HG02759 (cell line): ENCODE results near the gene CYP27C1.
"Not testable (repeated sequence)": the region's sequence is repeated elsewhere in the genome, so short reads cannot be mapped to it uniquely, and the experiment has no call there.

ENCODE experiments used
- ATAC-seq: cut with Tn5 transposase; IDR thresholded peaks from one replicate; pipeline ENCODE4 v1.9.1; 2021; ENCODE audit warnings: mild to moderate bottlenecking, moderate library complexity; ENCODE audit not compliant: unreplicated experiment

Gene CYP27C1

DNA sequence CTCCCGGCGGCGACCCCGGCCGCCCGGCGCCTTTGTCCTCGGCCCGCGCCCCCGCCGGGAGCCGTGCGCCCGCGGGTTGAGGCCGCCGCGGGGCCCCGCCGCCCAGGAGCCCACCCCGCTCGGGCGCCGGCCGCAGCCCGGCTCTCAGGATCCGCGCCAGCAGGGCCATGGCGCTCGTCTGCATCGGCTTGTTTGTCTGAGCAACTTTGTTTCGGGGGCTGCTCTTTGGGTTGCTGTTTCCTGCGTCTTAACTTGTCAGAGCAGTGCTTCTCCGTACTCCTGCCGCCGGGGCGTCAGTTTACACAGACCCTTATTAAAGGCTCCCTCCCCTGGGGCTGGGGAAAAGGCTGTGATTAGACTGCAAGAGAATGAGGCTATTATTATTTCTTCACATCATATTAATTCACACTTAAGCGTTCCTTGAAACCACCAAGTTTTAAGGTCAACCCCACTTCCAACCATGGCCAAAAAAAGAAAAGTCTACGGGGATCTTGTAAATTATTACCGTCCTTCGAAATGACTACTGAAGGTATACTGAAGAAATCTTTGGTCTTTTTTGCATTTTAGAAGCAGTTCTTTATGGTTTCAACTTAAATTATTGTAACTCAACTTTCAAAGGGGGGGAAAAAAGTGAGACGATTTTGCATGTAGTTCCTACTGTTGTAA is at the start of gene CYP27C1:
Gene CYP27C1 (minus strand): TSS at position 198 of the 666 bp plus-strand sequence. CDS start 29 bp downstream, at position 169.
- no peak for ATAC-seq

DNA sequence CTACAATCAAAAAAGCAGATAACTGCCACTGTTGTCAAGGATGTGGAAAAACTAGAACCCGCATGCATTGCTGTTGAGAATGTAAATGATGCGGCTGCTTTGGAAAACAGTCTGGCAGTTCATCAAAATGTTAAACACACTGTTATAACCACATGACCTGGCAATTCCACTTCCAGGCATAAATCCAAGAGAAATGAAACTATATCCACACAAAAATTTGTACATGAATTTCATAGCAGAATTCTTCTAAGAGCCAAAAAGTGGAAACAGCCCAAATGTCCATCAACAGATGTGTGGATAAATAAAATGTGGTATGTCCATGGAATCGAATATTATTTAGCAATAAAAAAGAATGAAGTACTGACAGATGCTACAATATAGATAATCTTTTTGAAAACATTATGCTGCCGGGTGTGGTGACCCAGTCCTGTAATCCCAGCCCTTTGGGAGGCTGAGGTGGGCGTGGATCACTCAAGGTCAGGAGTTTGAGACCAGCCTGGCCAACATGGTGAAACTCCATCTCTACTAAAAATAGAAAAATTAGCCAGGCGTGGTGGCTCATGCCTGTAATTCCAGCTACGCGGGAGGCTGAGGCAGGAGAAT is 41.8 kb upstream of the CYP27C1 start:
- ATAC-seq, result no peak

- no peak for ATAC-seq
These were observed 39.3 kb upstream of the CYP27C1 start for GRCh38 chr2:127259355-127259754.

- no peak for ATAC-seq
These were observed 36.8 kb upstream of the CYP27C1 start for GRCh38 chr2:127256866-127257265.

DNA sequence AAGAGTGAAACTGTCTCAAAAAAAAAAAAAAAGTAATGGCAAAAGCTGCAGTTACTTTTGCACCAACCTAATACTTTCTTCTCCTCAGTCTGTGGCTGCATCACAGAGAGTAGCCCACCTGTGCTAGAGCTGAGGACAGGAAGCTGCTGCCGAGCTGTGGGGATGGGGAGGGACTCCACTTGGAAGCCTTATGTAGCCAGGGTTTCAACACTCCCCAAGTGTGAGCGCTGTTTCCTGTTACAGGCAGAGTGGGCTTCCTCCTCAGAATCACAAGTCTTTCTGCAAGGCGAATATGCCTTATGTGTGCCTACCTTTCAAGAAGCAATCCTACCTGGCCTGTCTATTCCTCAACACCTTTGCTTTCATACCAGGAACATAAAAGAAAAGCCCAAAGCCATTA is 36.3 kb upstream of the CYP27C1 start:
- ATAC-seq, result no peak

GRCh38 chr2:127255721-127256120 is 35.6 kb upstream of the CYP27C1 start:
- no peak for ATAC-seq

DNA sequence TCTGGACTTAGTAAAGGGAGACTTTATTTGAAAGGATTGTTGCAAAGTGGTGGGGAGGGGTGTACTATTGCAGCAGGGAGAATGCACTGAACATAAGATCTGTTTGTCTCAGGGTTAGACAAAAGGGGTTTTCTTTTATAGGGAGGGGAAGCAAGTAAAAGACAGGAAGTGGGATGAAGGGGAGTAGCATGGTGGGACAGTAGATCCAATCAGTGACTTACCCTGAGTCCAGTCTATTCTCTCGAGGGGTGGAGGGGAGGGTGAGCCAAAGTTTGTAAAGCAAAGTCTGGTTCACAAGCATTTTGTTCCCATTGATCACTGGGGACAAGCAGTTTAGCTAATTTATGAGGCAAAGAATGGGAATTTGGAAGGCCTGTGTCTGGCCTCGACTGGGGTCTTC is 35.0 kb upstream of the CYP27C1 start:
- ATAC-seq, result no peak

- ATAC-seq, result no peak
These were observed 34.4 kb upstream of the CYP27C1 start for GRCh38 chr2:127254386-127254981.

DNA sequence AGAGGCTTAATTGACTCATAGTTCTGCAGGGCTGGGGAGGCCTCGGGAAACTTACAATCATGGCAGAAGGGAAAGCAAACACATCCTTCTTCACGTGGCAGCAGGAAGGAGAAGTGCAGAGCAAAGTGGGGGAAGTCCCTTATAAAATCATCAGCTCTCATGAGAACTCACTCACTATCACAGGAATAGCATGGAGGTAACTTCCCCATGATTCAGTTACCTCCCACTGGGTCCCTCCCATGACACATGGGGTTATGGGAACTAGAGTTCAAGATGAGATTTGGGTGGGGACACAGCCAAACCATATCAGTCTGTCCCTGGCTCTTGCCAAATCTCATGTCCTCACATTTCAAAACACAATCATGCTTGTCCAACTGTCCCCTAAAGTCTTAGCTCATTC is 21.1 kb upstream of the CYP27C1 start:
- ATAC-seq, result not testable (repeated sequence)

DNA sequence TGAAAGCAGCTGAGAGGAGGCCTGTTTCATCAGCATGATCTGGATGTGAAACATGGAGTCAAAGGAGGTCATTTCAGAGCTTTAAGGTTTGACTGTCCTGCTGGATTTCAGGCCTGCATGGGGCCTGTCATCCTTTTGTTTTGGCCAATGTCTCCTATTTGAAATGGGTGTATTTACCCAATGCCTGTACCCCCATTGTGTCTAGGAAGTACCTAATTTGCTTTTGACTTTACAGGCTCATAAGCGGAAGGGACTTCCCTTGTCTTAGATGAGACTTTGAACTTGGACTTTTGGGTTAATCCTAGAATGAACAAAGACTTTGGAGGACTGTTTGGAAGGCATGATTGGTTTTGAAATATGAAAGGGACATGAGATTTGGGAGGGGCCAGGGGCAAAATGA is 19.3 kb upstream of the CYP27C1 start:
- no peak for ATAC-seq

- ATAC-seq, result not testable (repeated sequence)
These were observed 17.7 kb upstream of the CYP27C1 start for GRCh38 chr2:127237768-127238167.

GRCh38 chr2:127235082-127235702 is 15.1 kb upstream of the CYP27C1 start:
- no peak for ATAC-seq

DNA sequence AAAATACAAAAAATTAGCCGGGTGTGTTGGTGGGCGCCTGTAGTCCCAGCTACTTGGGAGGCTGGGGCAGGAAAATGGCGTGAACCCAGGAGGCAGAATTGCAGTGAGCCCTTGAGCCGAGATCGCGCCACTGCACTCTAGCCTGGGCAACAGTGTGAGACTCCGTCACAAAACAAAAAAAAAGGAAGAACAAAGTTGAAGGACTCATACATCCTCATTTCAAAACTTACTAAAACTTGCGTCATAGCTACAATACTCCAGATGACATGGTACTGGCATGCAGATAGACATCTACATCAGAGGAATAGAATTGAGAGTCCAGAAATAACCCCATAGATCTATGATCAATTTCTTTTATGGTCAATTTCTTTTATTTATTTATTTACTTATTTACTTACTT is 13.6 kb upstream of the CYP27C1 start:
- ATAC-seq, result no peak

DNA sequence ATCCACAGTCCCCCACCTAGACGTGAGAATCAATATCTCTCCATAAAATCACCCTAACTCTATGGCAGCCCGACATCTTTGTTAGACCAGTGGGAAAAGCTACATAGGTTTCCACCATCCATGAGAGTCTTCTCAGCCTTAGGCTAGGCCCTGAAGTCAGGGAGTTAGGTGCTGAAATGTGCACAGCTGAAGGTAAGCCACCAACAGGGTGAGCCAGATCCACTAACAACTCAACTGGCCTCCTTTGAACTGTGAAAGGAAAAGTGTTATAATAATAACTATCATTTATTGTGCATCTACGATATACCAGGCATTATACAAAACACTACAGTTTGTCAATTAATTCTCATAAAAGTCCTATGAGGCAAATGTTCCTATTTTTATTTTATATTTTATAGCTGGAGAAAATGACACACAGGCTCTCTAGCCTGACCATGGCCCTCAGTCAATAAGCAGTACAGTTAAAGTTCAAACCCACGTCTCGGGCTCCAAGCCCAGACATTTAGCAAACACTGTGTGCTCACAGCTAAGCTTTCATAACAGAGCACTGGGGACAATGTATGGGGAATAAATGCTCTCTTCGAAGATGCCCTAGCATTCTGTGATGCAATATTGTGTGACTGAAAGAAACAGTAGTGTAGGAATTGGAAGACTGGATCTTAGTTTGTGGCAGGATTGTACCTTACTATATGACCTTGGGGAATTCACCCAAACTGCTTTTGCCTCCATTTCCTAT is 11.2 kb upstream of the CYP27C1 start:
- no peak for ATAC-seq

GRCh38 chr2:127229555-127229954 is 9.5 kb upstream of the CYP27C1 start:
- ATAC-seq, result no peak

DNA sequence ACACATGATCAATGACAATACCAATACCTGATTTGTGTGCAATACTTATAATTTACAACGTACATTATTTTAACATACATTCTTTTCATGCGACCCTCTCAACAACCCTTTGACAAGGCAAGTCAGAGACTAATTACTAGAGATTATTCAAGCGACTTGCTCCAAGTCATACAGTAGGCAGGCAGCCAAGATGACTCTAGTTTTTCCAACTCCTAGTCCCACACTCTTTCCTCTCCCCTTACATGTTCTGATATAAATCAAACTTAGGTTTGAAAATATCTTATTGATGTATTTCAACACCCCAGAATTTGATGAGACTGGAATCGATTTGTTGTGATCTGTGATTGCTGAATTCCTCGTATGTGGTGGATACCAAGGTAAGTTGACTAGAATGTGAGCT is 8.0 kb upstream of the CYP27C1 start:
- ATAC-seq, result no peak

- ATAC-seq, result not testable (repeated sequence)
These were observed 7.2 kb upstream of the CYP27C1 start for GRCh38 chr2:127227264-127227660.

- peak; percentile 95 for ATAC-seq
These were observed 6.6 kb upstream of the CYP27C1 start for GRCh38 chr2:127226520-127227263.

GRCh38 chr2:127226132-127226519 is 6.0 kb upstream of the CYP27C1 start:
- ATAC-seq, result no peak

DNA sequence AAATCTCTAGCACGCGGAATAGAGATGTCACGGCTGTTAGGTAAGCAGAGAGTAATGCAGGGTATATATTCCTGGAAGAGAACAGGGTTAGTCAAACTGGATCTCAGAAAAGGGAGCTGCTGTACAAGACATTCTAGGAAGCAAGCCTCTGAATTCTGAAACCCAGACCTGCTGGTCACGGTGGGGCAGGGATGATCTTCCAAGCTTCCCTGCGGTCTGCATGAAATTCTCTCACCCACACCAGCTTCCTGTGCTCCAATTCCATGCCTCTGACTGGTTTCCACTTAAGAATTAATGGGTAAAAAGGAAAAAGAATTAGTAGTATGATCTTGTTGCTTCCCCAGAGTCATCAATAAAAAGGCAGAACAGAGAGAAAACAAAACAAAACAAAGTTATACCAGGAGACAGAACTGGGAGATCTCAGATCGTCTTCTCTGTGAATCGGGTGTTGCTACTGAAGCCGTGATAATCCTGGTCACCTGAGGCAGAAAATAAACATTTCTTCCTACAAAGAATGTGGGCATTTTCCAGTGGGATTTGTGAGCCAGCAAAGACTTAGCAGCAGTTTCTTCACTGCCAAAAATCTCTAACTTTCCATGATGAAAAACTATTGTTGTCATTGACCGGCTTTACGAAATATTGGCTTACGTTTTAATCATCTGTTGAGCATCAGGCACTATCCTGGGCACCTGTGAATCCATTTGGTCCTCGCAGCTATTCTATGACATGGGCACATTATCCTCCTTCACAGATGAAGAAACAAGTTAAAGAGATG is 5.3 kb upstream of the CYP27C1 start:
- ATAC-seq, result no peak
